GM19397 (cell line): ENCODE measurements around the gene MARCHF10.
"Not testable (repeated sequence)": the region's sequence is repeated elsewhere in the genome, so short reads cannot be mapped to it uniquely, and the experiment has no call there.

Experiments
- ATAC-seq: cut with Tn5 transposase; IDR thresholded peaks from one replicate; pipeline ENCODE4 v1.9.1; 2021; ENCODE audit warnings: mild to moderate bottlenecking, moderate library complexity; ENCODE audit not compliant: unreplicated experiment

Gene MARCHF10

GRCh38 chr17:62702746-62703260, 105.3 kb downstream of the MARCHF10 start:
- ATAC-seq, result no peak

DNA sequence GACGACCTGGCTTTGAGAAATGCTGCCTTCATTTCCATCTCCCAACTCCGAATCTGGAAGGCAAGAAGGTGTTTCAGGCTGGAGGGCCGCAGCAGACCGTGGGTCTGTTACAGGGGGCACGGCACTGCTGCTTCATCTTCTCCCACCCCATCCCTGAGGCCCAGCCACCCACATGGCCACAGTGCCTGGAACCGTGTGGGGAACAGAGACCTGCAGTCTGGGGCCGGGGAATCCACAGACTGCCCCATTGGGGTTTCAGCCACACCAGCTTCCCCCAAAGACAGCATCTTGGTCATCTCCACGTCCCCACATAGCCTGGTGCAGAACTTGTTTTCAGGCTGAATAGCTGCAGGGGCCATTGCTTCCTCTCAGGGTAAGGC, 106.4 kb downstream of the MARCHF10 start:
- no peak for ATAC-seq

DNA sequence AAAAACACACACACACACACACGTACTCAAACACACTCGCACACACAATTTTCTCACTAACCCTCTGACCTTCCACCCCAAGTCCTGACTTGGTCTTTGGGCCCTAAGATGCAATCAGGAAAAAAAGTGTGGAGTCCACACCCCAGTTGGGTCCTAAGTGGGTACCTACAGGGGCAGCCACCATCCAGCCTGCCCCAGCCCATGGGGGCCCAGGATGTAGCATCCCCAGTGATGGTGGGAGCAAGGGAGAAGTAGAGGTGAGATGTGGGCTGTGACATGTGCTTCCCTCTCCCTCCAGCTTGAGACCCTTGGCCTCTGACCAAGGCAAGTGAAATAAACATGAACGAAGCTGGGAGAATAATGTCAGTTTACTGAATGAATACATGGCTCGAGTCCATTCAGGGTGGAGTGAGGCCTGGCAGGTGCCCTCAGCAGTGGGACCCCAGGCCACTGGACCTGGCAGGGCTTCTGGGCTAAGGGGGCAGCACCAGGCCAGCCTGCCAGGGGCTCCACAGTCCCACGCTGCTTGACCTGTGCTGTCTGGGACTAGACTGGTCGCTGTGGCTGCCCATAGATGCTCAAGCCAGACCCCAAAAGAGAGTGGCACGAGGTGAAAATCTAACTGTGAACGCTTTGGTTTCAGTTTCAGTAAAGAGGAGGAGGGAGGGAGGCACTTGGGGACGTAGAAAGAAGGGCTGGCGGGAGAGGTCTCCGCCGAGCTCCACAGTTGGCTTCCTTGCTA, 107.0 kb downstream of the MARCHF10 start:
- no peak for ATAC-seq

DNA sequence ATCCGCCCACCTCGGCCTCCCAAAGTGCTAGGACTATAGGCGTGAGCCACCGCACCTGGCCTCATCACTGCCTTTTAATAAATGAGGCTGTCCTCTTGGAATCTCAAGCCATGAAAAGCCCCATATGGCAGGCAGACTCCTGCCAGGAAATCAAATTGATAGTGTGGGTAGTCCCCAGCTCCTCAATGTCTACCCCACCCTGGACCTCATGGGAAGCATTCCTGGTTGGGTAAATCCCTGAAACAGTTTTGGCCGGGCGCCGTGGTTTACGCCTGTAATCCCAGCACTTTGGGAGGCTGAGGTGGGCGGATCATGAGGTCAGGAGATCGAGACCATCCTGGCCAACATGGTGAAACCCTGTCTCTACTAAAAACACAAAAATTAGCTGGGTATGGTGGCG, 109.7 kb downstream of the MARCHF10 start:
- not testable (repeated sequence) for ATAC-seq

DNA sequence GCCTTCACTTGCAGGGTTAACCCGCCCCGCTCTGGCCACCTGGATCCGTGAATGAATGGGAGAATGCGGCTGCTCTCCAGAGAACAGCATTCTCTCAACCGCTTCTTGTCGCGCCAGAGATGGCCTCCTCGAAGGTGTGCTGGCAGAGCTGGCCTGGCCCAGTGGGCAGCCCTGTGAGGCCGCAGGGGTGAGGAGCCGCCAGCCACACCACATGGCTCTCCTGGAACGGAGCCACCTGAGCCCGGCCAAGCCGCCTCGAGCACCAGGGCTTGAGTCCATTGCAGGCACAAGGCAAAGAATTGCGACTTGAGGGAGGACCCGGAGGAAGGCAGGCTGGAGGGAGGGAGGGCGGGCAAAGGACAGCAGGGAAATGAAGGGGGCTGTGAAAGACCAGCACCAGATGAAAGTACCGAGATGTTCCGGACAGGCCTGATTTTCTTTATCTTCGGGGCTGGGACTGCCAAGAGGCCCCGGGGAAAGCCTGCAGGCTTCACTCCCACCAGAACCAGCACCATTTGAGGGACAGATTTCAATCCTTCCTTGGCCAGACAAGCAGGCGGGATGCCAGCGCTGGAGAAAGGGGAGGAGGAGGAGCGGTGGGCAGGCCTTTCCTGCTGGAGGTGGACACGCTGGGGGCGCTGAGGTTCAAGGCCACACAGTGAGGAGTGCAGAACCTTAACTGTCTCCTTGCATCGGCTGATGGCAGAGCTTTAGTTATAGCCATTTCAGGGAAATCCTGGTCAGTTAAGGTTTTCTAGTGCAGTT, 111.2 kb downstream of the MARCHF10 start:
- ATAC-seq, result no peak

GRCh38 chr17:62696256-62696655, 111.9 kb downstream of the MARCHF10 start:
- no peak for ATAC-seq

GRCh38 chr17:62695093-62695738, 112.9 kb downstream of the MARCHF10 start:
- not testable (repeated sequence) for ATAC-seq

DNA sequence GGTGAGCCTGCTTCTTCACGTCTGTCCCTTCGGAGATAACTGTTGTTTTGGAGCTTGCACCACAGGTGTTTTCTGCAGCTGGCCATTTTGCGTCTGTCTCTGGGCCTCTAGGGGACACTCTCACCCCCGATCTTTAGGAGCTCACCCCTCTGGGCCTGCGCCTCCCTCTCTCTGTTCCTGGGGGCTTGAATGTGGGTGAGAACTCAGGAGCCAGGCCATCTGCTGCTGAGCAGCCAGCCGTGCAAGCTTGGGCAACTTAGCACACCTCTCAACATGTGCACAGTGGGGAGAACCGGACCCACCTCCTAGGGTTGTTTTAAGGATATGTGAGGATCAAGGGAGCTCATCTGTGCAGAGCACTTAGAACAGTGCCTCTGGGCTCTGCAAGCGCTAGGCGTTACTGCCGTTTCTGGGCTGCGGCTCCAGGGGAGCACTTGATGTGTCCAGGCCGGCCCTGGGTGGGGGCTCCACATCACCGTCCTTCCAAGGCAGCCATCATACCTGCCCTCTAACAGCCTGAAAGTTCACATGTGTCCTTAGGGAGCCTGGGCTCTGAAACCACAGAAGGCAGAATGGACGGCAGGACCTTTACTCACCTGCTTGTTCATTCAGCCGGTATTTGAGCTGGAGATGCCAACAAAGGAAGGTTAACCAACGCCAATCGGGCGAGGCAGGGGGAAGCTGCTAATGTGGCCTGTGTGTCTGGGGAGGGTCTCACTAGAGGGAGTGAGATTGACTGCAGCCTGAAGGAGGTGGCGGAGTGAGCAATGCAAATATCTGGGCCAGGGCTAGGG, 114.3 kb downstream of the MARCHF10 start:
- no peak for ATAC-seq

DNA sequence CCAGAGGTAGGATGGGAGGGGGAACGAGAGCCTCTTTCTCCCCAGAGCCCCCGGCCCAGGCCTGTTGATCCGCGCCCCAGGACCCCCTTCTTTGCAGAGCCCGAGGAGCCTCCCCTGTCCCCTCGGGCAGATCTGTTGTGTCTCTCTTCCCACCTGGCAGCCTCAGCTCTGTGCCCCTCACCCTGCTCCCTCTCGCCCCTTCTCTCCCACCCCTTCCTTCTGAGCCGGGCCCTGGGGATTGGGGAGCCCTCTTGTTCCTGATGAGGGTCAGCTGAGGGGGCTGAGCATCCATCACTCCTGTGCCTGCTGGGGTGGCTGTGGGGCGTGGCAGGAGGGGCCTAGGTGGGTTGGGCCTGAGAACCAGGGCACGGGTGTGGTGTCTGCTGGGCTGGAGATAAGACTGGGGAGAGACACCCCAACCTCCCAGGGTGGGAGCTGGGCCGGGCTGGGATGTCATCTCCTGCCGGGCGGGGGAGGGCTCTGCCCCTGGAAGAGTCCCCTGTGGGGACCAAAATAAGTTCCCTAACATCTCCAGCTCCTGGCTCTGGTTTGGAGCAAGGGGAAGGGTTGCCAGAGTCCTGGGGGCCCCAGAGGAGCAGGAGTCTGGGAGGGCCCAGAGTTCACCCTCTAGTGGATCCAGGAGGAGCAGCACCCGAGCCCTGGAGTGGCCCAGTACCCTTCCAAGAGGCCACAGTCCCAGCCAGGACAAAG, 115.2 kb downstream of the MARCHF10 start:
- no peak for ATAC-seq

GRCh38 chr17:62692159-62692651, 115.9 kb downstream of the MARCHF10 start:
- ATAC-seq, result no peak

DNA sequence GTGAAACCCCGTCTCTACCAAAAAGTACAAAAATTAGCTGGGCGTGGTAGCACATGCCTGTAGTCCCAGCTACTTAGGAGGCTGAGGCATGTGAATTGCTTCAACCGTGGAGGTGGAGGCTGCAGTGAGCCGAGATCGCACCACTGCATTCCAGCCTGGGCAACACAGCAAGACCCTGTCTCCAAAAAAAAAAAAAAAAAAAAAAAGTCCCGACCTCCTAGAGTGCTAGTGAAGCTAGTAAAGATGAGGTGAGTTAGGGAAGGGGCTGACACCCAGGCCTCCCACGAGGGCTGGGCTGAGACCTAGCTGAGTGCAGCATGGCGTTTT, 116.6 kb downstream of the MARCHF10 start:
- ATAC-seq, result not testable (repeated sequence)

GRCh38 chr17:62690168-62690897, 117.8 kb downstream of the MARCHF10 start:
- ATAC-seq, result no peak

- ATAC-seq, result no peak
These were observed 118.5 kb downstream of the MARCHF10 start for GRCh38 chr17:62689441-62690167.

GRCh38 chr17:62688398-62689160, 119.5 kb downstream of the MARCHF10 start:
- no peak for ATAC-seq

DNA sequence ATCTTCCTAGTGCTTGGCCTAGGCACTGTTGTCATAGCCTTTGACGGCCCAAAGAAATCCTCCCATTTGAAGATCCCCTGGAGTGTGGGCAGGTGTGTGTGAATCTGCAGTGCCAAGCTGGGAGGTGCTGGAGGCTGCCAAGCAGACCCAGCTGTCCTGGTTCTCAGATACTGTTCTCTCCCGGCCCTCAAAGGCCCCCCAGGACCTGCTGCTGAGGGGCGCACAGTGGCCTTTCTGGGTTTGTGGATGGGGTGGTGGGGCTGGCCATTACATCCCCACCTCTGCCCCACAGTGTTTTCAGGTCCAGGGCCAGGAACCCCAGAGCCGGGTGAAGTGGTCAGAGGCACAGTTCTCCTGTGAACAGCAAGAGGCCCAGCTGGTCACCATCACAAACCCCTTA, 120.1 kb downstream of the MARCHF10 start:
- ATAC-seq, result no peak

GRCh38 chr17:62684179-62684578, 123.9 kb downstream of the MARCHF10 start:
- no peak for ATAC-seq

- no peak for ATAC-seq
These were observed 126.2 kb downstream of the MARCHF10 start for GRCh38 chr17:62681939-62682381.
